ENCODE measurements around the gene THOC2.

- no peak for TF ChIP-seq CTCF (IDR thresholded peaks at IDR 0.05)
- TF ChIP-seq POLR2A (IDR thresholded peaks at IDR 0.05) = no peak
Measured at GRCh38 chrX:123617007-123617406, 115.8 kb downstream of the THOC2 start.

All from right lobe of liver (tissue), 4 donors.